Suppressor macrophage treated with lipopolysaccharide for 1 hour (primary cell): ENCODE measurements around the gene RAE1.
A peak's percentile ranks its signal among the peaks of the same experiment; 100 is the strongest.

Experiments
- DNase-seq, 3 donors: peaks; one replicate each; pipeline ENCODE4 v3.0.0-alpha.2; 2020 to 2022

Gene RAE1, protein sequence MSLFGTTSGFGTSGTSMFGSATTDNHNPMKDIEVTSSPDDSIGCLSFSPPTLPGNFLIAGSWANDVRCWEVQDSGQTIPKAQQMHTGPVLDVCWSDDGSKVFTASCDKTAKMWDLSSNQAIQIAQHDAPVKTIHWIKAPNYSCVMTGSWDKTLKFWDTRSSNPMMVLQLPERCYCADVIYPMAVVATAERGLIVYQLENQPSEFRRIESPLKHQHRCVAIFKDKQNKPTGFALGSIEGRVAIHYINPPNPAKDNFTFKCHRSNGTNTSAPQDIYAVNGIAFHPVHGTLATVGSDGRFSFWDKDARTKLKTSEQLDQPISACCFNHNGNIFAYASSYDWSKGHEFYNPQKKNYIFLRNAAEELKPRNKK

DNA sequence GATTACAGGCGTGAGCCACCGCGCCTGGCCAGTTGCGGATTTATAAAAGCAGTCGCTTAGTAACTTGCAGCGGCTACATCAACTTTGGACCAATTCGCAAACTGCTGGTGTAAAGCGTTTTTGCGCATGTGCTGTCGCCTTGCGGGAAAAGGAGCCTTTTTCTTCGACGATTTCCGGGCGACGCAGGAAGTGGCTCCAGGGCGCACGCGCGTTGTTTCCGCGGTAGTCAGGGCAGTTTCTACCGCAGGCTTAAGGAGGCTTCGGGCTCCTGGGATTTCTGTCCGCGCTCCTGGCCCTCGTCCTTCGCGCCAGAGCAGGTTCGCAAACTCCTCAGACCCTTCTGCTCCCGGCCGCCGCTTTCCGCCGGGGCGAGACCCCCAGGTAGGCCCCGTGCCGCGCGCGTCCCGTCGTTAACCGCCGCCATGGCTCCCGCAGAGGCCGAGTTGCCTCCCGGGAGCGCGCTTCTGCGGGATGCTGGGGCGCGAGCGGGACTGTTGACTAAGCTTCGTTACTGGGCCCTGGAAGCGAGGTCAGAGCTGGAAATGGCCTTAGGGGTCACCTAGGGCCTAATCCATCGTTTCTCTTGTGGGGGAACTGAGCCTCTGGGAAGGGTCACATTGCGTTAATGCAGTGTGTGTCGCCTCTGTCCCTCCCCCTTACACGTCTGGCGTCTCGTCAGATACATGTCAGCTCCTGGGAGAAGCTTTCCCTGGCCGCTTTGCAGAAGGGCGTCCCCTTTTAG is at the start of gene RAE1:
Gene RAE1, plus strand, starts transcription at position 214 of the 742 bp plus-strand sequence. CDS start 2,784 bp downstream, outside the sequence.
- peak; percentile 95 to 97 (median 95) for DNase-seq

DNA sequence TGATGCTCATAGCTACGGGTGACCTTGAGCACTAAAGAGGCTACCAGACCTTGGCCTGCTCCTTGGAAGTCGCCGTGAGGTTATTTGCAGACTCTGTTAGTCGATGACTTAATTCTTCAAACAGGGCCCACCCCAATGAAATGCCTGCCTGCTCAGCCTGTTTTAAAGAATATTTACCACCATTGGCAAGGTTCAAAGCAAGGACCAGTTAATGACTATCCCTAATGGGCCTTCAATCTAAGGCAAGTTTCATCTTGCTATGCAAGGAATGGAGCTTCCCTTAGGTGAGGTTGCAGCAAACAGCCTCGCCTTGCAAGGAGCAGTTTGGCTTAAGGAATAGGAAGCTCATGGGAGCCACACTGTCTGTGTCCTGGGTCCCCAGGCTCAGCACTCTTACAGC is 44.3 kb upstream of the RAE1 start:
- no peak for DNase-seq

DNA sequence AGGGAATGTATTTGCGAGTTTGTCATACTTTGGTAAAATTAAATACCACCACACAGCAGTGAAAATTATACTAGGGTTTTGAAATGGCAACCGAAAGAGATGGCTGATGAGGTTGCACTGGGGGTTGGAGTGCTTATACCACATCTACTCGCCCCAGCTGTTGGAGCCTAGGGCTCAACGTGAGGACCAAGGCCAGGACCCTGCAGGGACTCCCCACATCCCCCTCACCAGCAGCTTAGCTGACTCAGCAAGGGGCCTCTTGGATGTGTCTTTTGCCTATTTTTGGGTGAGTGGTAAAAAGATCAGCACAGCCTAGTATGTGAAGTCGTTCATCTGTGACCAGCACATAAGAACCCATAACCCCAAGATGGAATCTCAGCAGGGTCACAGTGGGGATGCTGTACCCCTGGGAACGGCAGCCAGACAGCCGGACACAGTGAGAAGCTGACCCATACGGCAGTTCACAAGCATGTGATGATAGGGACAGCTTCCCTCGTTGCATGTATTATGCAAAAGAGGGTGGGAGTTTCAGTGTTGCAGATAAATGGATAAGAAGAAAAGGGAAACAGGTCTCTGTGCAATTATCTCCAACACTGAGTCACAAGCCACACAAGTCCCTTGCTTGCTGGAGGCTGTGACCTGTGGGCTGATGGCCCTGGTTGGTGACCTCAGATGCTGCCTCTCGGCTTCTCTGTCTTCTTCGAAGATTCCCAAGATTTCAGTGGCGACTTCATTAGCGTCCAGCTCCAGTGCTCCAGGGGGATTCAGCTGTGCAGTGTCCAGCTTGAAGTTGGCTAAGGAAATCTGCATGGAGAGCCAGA is 42.4 kb upstream of the RAE1 start:
- peak; percentile 3 to 28 (median 23) for DNase-seq

DNA sequence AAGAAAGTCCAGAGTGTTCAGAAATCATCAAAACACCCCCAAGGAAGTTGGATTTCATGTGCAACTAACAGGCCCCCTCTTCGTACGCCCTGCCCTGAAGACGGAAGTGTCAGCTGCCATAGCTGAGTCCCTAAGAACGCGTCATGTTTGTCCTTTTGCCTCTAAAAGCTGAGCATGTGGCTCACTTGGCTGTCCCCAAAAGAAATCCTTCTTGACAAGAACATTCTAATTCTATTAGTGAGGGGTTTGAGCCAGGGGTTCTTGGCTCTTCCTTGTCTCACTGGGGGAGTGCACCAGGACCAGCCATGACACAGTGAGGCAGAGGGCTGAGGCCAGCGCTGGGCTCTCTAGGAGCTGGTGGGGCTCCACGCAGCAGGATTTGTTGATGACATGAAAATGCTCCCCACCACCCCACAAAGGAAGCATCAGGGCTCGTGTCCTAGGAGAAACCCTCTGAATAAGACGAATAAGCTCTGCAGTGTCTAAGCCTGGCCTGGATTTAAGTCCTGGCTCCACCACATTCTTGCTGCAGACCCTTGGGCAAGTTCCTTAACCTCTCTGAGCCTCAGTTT is 41.4 kb upstream of the RAE1 start:
- no peak for DNase-seq

DNA sequence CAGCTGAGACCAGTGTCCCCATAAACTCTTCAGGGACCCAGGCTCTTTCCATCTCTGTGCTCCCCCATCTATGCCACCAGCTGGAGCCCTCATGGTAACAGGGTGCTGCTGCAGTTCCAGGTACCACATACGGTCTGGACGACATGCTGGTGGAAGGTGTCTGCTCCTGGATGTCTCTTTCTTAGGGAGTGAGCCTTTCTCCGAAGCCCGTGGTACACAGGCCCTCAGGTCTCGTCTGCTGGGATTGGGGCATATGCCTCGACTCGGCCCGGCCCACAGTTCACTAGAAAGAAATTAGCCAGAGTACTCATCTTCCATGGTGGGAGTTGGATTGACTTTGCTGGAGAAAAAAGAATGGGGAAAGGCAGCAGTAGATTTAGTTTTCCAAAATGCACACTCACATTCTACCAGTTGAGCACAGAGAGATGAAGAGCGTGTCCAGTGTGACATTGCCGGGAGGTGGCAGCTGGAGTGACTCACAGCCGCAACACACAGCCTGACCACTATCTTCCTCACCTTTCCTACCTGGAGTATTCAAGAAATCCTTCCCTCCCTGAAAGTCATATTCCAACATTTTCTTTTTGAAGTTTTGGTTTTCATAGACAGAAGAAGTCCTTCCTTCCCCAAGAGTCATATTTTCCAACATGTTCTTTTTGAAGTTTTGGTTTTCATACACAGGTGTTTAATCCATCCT is 40.1 kb upstream of the RAE1 start:
- no peak for DNase-seq

DNA sequence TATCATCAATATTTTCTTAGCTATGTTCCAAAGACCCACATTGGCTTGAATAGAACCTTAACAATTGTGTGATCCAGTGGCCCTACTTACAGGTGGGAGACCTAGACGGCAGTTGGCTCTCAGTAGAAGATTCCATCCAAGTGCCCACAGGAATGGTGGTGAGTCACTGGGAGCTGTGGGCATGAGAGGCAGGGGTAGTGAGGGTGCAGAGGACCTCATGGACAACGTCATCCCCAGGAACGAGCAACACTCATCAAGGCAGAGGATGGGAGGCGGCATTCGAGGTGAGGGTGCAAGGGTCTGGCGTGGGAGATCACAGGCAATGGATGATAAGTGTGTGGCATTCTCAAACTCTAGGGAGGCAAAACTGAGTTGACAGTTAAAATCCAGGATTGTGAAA is 38.9 kb upstream of the RAE1 start:
- DNase-seq, result no peak

DNA sequence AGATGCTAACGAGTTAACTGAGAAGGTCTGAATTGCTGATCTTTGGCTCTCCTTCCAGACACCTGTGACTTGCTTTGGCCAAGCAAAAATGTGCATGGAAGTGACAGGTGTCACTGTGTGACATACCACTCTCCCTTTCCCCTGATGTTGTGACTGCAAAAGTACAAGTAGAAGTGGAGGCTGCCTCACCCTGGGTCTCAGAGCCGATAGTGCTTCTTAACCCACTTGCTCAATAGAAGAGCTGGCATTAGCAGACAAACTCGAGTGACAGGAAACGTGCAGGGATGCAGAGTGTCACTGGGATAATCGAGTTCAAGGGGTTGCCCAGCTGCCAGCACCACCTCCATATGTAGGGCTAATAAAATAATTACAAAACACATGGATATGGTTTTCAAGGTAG is 37.8 kb upstream of the RAE1 start:
- no peak for DNase-seq

DNA sequence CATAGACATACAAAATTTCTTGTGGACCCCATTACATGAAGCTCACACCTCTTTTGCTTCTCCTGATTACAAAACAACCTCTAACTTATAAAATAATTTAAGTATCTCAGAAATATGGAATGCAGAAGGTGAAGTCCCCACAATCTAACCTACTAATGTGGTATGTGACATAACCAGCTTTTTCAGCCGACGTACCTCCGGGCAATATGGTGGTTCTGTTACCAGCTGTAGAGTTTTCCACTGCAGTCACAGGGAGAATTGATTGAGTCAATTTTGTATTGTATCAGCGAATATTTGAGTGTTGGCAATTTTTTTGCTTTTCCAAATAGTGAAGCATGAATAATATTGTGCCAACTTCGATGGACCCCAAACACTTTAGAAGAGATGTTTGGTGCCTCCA is 37.1 kb upstream of the RAE1 start:
- no peak for DNase-seq

DNA sequence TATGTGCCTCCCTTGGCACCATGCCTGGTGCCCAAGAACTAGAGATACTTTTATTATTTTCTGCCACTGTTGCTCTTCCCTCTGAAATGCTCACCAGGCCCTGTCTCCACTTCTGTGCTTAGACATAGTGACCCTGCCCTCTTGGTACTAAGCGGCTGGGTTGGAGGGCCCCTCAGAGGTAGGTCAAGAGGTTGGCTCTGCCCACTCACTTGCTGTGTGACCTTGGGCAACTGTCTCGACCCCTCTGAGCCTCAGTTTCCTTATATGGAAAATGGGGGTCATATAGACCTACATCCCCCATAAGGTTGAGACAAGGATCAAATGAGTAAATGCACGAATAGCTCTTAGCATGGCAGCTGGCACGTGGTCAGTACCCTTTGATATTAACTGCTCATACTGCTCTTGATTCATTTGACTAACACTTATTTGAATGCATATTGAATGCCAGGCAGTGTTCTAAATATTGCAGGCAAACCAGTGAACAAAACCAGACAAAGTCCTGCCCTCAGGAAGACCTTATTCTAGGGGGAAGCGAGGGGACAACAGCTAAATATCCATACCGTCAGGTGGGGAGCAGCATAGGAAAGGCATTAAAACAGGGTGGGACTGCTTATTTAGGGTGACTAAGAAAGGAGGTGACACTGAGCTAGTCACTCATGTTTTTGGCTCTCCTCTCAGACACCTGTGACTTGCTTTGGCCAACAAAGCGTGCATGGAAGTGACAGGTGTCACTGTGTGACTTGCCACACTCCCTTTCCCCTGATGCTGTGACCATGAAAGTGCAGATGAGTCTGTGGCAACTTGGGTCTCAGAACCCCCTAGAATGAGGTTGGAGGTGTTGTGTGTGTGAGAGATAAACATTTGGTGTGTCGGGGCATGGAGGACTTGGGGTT is 35.7 kb upstream of the RAE1 start:
- no peak for DNase-seq

DNA sequence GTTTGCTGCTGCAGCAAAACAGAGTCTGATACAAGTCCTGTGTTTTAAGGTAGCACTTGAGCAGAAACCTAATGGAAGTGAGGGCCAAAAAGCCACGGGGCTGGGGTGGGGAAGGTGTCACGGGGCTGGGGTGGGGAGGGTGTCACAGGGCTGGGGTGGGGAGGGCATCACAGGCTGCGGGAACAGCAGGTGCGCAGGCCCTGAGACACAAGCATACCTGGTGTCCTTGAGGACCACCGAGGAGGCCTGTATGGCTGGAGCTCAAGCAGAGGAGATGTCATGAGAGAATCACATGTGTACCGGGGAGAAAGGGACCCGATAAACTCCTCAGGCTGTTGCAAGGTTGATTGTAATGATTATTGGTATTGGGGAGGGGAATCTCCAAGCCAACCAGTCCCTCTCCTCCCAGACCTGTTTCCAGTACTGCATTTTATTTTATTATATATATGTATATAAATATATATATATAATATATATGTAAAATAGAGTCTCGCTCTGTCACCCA is 35.0 kb upstream of the RAE1 start:
- no peak for DNase-seq

DNA sequence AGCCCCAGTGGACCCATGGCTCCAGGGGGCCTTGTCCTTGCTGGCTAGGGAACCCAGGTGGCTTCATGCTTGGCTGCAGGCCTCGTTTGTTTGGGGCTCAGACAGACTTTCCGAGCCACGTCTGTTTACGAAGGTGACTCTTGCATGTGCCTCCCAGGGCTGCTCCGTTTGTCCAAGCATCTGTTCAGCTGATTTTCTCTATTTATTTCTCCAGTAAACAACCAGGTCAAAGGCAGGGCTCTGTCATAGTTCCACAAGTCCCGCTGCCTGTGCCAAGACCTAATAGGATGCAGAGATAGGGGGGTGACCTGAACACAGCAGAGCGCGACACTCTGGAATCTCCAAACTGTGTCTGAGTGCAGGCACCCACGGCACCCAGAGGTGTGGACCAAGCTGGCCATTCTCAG is 34.3 kb upstream of the RAE1 start:
- DNase-seq, result no peak

DNA sequence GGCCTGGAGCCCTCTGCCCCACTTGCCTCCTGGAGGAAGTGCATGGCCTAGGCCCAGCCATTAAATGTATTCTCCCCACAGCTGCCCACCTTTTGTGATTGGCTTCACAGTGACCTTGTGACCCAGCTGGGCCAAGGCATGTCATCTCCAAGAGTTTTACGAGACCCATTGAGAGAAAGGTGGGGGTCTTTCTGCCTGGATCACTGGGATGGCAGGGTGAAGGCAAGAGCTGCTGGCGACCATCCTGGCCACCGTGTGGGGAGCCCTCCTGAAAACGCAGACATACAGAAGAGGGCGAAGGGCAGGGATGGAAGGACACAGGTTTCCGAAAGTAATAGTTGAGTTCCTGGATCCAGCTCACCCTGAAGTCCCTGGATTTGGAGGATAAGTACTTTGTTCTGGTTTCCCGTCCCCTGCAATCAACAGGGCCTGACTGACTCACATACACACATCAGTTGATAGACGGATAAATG is 33.7 kb upstream of the RAE1 start:
- DNase-seq, result no peak

DNA sequence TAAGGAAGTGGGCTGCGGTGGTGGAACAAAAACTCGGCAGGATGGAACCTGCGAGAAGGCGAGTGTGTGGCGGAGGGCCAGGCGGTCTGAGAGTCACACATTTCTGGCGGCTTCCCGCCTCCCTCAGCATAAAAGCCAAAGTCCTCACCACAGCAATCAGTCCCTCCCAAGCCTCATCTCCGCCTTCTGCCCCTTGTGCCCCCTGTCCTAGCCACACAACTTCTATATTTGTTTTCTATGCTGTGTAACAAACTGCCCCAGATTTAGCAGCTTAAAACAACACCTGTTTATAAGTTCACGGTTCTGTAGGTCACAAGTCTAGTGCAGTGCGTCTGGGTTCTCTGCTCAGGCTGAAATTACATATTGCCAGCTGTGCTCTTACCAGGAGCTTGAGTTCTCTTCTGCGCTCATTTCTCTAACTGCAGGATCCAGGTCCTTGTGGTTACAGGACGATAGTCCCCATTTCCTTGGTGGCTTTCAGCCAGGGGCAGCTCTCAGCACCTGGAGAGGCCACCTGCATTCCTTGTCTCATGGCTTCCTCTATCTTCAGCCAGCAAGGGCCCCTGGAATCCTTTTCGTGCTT is 33.2 kb upstream of the RAE1 start:
- no peak for DNase-seq

DNA sequence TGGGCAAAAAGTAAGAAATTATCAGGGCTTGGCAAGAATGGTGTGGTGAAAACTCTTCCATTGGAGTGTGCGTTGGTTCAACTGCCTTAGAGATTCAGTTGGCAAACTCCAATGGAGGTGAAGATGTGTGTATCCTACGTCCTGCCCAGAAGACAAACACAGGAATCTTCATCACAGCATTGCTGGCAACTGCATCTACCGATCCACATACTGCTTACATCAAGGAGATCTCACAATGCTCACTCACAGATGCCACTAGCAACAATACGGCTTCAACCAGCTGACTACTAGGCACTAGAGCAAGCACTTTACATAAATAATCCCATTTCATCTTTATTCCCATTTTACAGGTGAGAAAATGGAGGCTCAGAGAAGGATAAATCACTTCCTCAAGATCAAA is 31.5 kb upstream of the RAE1 start:
- DNase-seq, result no peak

DNA sequence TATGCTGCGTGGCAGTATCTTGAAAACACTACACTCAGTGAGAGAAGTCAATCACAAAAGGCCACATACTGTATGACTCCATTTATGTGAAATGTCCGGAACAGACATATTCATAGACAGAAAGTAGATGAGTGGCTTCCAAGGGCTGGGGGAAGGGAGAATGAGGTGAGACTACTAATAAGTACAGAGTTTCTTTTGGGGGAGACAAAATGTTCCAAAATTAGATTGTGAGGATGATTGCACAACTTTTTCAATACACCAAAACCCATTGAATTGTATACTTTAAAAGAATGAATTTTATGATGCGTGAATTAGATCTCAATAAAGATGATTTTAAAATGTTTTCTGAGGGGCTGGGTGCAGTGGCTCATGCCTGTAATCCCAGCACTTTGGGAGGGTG is 30.7 kb upstream of the RAE1 start:
- DNase-seq, result no peak

DNA sequence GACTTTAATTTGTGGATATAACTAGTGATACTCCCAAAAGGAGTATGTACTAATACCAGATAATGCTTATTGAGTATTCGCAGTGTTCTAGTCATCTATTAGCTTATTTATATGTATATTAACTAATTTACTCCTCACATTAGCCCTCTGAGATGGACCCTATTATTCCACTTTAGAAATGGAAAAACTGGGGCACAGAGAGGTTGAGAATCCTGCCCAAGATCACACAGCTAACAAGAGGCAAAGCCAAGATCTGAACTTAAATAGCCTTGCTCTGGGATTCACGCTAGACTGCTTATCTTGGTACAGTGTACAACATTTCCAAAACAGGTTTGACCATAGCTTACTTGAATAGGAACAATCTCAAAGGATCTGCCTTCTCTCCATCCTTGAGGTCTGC is 29.9 kb upstream of the RAE1 start:
- DNase-seq, result no peak

DNA sequence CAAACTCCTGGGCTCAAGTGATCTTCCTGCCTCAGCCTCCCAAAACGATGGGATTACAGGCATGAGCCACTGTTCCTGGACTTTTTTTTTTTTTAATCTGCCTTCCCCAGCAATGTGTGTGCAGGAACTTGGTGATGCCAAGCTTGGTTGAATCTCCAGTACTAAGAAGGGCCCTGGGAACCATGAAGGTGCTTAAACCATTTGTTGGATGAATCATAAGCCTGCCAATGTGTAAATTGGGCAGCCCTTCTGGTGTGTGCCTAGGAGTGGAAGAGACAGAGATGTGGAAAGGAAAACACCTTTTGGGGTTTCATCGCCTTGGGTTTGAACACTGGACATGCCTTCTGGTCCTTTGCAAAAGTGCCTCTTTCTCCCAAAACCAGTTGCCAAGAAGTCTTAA is 28.6 kb upstream of the RAE1 start:
- DNase-seq, result no peak

DNA sequence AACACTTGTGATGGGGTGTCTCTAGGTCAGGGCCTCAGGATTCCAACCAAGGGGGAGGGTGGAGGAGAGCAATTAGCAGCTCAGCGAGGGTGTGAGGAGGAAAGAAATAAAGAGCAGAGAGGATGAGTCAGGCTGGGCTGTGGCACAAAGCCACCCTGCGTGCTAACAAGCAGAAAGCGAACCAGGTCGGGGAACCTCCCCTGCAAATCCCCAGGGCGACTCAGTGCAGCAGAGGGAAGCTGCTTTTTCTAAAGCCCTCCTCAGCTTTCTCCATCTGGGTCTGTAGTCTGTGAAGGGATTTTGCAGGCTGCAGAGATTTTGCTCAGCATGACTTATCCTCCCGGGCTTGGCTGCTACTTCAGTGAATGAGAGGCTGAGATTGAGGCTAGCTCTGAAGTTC is 28.0 kb upstream of the RAE1 start:
- peak in 2 of 3 donors; percentile 9 to 14 for DNase-seq

DNA sequence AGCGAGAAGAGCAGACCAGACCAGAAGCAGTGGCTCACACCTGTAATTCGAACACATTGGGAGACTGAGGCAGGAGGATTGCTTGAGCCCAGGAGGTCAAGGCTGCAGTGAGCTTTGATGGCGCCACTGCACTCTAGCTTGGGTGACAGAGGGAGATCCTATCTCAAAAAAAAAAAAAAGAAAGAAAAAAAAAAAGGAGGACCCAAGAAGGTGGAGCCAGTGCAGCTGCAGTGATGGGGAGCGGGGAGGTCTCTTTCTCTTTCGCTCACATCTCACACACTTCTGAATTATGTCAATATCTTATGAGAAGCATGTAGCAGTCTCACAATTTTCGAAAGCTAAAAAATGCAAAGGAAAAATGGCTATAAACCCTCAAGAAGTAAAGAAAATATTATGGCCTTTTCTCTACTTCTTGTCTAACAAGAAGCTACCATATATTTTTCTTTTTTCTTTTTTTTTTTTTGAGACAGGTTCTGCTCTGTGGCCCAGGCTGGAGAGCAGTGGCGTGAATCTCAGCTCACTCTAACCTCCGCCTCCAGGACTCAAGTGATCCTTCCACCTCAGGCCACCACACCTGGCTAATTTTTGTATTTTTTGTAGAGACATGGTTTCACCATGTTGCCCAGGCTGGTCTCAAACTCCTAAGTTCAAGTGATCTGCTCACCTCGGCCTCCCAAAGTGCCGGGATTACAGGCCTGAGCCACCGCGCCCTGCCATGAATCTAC is 25.3 kb upstream of the RAE1 start:
- DNase-seq, result no peak
